ENCODE results near the gene XYLT1.

- TF ChIP-seq POLR2AphosphoS5 (IDR thresholded peaks at IDR 0.05; ENCODE audit: low read depth, low read length) (no peak), POLR2A (IDR thresholded peaks at IDR 0.05; ENCODE audit: low read depth, low read length) (no peak), TAF1 (IDR thresholded peaks at IDR 0.05; ENCODE audit: low read depth, low read length) (no peak), SPI1 (IDR thresholded peaks at IDR 0.05; ENCODE audit: low read depth, low read length) (no peak)
Measured at GRCh38 chr16:17311333-17312093, 159.2 kb downstream of the XYLT1 start.
